Left lung (tissue), 10 donors: ENCODE results near the gene ZFP91. TPM values are rescaled to one million over a fixed set of nuclear protein-coding genes. Genes with fewer than 3 reads are reported as not detected.

Source experiments
- ATAC-seq: fragments of 200-7000 bp; cut with Tn5 transposase; one replicate; pipeline ENCODE4 v1.9.1; 2020; ENCODE audit warnings: moderate library complexity
- DNase-seq, 4 donors: peaks; one replicate each; pipeline ENCODE4 v3.0.0-alpha.2; 2013 to 2020
- H3K27ac ChIP-seq, 2 donors: fragments of 200-600 bp; sonication (generic) in 1 of 2; one replicate each; pipeline versions ENCODE4 v1.5.0 to v1.8.0; 2020 to 2021
- H3K27me3 ChIP-seq, 2 donors: fragments of 200-600 bp; sonication (generic) in 1 of 2; one replicate each; pipeline versions ENCODE4 v1.5.0 to v1.8.0; 2020 to 2021
- H3K36me3 ChIP-seq, 2 donors: fragments of 200-600 bp; sonication (generic) in 1 of 2; one replicate each; pipeline versions ENCODE4 v1.5.0 to v1.8.0; 2020 to 2021
- H3K4me1 ChIP-seq, 2 donors: fragments of 200-600 bp; one replicate each; pipeline ENCODE4 v1.8.0; 2021
- H3K4me3 ChIP-seq, 2 donors: fragments of 200-600 bp; sonication (generic) in 1 of 2; one replicate each; pipeline versions ENCODE4 v1.5.0 to v1.8.0; 2020 to 2021; ENCODE audit warnings: mild to moderate bottlenecking in 1 of 2
- H3K9me3 ChIP-seq, 2 donors: fragments of 200-600 bp; sonication (generic) in 1 of 2; one replicate each; pipeline versions ENCODE4 v1.5.0 to v1.8.0; 2020 to 2021
- CTCF ChIP-seq, 2 donors: fragments of 200-600 bp; sonication (generic) in 1 of 2; IDR thresholded peaks; one replicate each; pipeline versions ENCODE4 v1.5.0 to v1.8.0; 2021; ENCODE audit warnings: antibody characterized with exemption in 2 of 2
- intact Hi-C, 2 donors: fragments of 100-400 bp; cut with DNase I; formaldehyde crosslinking; loops; one replicate each; pipeline versions ENCODE4 v1.11.2 to v1.14.2; 2022
- polyA plus RNA-seq, 6 donors: library from polyadenylated mRNA; unstranded; fragments of 120-200 nt; gene quantifications; one replicate each; pipeline ENCODE4 v1.2.1, GENCODE V29; 2013; ENCODE audit not compliant: insufficient read length in 6 of 6
- total RNA-seq, 2 donors: library from RNA; stranded (reverse); fragmentation: NEBNext Ultra II Directional; extraction: Animal tissue kit (Norgen Biotek cat#: 25700); gene quantifications; one replicate each; pipeline ENCODE4 v1.2.1, GENCODE V29; 2021
- donor health status: DM: no; HTN: yes; CAD: no.
- donor health status: DM: no; HTN: no; CAD: no.

The ZFP91 gene
- total and polyA plus RNA-seq, 8 donors: 41.3 to 62.4 (median 56.3) TPM

GRCh38 chr11:58626934-58627483 lies 48.1 kb downstream of the ZFP91 start:
- H3K9me3 ChIP-seq: no peaks in the 10 kb centered on the region
- H3K36me3 ChIP-seq: peaks cover 0 to 41% of the 10 kb centered on the region in 2 donors
- peak overlapping the region in 1 of 2 donors; percentile 42 for H3K27ac ChIP-seq
- no peaks in the 10 kb centered on the region for H3K27me3 ChIP-seq
- intact Hi-C loops: no loop called here
- no peak overlapping the region for H3K4me3 ChIP-seq
- DNase-seq: no peak
- H3K4me1 ChIP-seq: peaks cover 0 to 3% of the 10 kb centered on the region in 2 donors
- ATAC-seq: peak; percentile 16
- no peak for TF ChIP-seq CTCF (IDR thresholded peaks at IDR 0.05)

- Histone ChIP-seq H3K9me3 (no peaks in the 10 kb centered on the region), H3K4me3 (no peak overlapping the region), H3K27me3 (no peaks in the 10 kb centered on the region), H3K4me1 (peaks cover 0 to 3% of the 10 kb centered on the region in 2 donors), H3K36me3 (peaks cover 0 to 26% of the 10 kb centered on the region in 2 donors), H3K27ac (no peak overlapping the region)
- TF ChIP-seq CTCF (IDR thresholded peaks at IDR 0.05): no peak
- intact Hi-C loops: no loop called here
- DNase-seq (no peak), ATAC-seq (peak; percentile 24)
Measured at GRCh38 chr11:58628446-58628845, 49.6 kb downstream of the ZFP91 start.

GRCh38 chr11:58629857-58630256 lies 51.0 kb downstream of the ZFP91 start:
- no peaks in the 10 kb centered on the region for H3K27me3 ChIP-seq
- no peaks in the 10 kb centered on the region for H3K9me3 ChIP-seq
- H3K4me1 ChIP-seq: peaks cover 0 to 3% of the 10 kb centered on the region in 2 donors
- H3K36me3 ChIP-seq: peaks cover 0 to 12% of the 10 kb centered on the region in 2 donors
- intact Hi-C loops: no loop called here
- no peak overlapping the region for H3K4me3 ChIP-seq
- DNase-seq: peak in 1 of 4 donors; percentile 33
- H3K27ac ChIP-seq: no peak overlapping the region
- TF ChIP-seq CTCF (IDR thresholded peaks at IDR 0.05): peak; percentile 27 to 43
- peak; percentile 53 for ATAC-seq

GRCh38 chr11:58631378-58631777 lies 52.5 kb downstream of the ZFP91 start:
- no peaks in the 10 kb centered on the region for H3K9me3 ChIP-seq
- ATAC-seq (no peak), DNase-seq (no peak)
- H3K27ac ChIP-seq: no peak overlapping the region
- no peaks in the 10 kb centered on the region for H3K36me3 ChIP-seq
- peaks cover 0 to 3% of the 10 kb centered on the region in 2 donors for H3K4me1 ChIP-seq
- intact Hi-C loops: no loop called here
- H3K27me3 ChIP-seq: no peaks in the 10 kb centered on the region
- H3K4me3 ChIP-seq: no peak overlapping the region
- TF ChIP-seq CTCF (IDR thresholded peaks at IDR 0.05): no peak

- Histone ChIP-seq H3K27me3 (no peaks in the 10 kb centered on the region), H3K36me3 (no peaks in the 10 kb centered on the region), H3K4me1 (no peaks in the 10 kb centered on the region), H3K4me3 (no peak overlapping the region), H3K27ac (no peak overlapping the region), H3K9me3 (no peaks in the 10 kb centered on the region)
- DNase-seq (no peak), ATAC-seq (no peak)
- TF ChIP-seq CTCF (IDR thresholded peaks at IDR 0.05): no peak
- intact Hi-C loops: no loop called here
Measured at GRCh38 chr11:58632510-58632909, 53.6 kb downstream of the ZFP91 start.
